GM12873 (cell line): ENCODE data around the gene CDH3.

Experiments used
- TF ChIP-seq, protein P1 (sequence below): IDR thresholded peaks from 2 replicates; pipeline ENCODE4 v1.5.1; 2012; ENCODE audit warnings: low read depth, mild to moderate bottlenecking, moderate library complexity, low read length, control low read depth; ENCODE audit not compliant: insufficient read depth; ENCODE audit errors: missing control alignments

Gene CDH3

DNA sequence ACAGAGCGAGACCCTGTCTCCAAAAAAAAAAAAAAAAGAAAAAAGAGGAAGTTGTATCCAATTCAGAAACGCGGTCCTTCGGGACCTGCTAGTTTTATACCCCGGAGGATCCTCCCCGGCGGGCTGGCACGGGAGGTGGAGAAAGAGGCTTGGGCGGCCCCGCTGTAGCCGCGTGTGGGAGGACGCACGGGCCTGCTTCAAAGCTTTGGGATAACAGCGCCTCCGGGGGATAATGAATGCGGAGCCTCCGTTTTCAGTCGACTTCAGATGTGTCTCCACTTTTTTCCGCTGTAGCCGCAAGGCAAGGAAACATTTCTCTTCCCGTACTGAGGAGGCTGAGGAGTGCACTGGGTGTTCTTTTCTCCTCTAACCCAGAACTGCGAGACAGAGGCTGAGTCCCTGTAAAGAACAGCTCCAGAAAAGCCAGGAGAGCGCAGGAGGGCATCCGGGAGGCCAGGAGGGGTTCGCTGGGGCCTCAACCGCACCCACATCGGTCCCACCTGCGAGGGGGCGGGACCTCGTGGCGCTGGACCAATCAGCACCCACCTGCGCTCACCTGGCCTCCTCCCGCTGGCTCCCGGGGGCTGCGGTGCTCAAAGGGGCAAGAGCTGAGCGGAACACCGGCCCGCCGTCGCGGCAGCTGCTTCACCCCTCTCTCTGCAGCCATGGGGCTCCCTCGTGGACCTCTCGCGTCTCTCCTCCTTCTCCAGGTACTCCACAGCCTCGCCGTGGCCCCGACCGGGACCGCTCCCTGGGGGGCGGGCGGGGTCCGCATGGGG, at the start of gene CDH3:
TSS of gene CDH3 (plus strand) at position 596 of the 779 bp plus-strand sequence. CDS start at position 666, 70 bp downstream.
- TF ChIP-seq, protein P1, sequence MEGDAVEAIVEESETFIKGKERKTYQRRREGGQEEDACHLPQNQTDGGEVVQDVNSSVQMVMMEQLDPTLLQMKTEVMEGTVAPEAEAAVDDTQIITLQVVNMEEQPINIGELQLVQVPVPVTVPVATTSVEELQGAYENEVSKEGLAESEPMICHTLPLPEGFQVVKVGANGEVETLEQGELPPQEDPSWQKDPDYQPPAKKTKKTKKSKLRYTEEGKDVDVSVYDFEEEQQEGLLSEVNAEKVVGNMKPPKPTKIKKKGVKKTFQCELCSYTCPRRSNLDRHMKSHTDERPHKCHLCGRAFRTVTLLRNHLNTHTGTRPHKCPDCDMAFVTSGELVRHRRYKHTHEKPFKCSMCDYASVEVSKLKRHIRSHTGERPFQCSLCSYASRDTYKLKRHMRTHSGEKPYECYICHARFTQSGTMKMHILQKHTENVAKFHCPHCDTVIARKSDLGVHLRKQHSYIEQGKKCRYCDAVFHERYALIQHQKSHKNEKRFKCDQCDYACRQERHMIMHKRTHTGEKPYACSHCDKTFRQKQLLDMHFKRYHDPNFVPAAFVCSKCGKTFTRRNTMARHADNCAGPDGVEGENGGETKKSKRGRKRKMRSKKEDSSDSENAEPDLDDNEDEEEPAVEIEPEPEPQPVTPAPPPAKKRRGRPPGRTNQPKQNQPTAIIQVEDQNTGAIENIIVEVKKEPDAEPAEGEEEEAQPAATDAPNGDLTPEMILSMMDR = no peak

DNA sequence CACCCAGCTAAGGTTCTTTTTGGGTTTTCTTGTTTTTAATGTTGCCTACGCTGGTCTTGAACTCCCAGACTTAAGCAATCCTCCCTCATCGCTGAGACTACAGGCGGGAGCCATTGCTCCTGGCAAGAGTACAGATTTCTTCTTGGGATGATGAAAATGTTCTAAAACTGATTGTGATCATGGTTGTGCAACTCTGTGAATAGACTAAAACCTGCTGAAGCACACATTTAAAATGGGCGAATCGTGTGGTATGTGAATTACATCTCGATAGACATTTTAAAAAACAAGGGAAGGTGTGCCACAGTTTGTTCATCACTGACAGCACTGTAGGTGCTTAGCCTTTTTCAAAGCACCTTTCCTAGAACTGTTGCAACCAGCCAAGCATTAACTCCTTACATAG, 48.8 kb upstream of the CDH3 start:
- TF ChIP-seq, protein P1 = no peak

DNA sequence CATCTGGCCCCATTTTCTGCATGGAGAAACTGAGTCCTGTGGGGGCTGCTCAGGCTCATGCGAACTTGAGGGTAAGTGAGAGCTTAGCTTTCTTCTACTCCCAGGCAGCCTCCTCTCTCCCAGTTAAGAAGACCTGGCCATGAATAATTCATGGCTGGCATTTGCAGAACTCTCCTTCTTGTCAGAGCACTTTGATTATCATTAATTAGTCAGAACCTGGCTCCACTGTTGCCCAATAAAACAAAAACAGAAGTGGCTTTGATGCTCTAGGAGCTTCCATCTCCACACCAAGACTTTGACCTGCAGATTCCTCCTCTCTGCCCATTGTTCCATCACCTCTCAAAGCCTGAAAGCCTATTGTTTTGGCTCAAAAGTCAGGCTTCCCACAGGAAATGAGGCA, 45.5 kb upstream of the CDH3 start:
- TF ChIP-seq, protein P1 = no peak

DNA sequence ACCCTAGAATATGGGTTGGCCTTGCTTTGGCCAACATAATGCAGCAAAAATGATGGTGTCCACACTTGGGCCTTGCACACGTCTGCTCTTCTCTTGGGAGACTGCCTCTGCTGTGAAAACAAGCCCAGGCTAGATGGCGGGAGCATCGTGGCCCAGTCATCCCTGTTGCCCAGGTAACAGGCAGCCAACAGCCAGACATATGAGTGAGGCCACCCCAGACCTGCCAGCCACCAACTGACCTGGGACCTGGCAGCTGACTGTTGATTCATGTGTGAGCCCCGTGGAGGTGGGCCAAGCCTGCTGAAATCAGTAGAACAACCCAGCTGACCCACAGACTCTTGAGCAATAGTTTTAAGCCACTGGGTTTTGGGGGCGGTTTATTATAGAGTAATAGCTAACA, 39.4 kb upstream of the CDH3 start:
- TF ChIP-seq, protein P1 = no peak

DNA sequence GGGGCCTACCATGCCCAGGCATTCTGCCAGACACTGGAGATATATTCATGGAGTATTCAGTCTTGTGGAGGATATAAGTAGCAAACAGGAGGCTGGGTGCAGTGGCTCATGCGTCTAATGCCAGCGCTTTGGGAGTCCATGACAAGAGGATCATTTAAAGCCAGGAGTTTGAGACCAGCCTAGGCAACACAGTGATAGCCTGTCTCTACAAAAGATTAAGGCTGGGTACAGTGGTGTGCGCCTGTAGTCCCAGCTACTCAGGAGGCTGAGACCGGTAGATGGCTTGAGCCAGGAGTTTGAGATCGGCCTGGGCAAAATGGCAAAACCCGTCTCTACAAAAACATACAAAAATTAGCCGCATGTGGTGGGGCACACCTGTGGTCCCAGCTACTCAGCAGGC, 37.7 kb upstream of the CDH3 start:
- TF ChIP-seq, protein P1 = no peak

DNA sequence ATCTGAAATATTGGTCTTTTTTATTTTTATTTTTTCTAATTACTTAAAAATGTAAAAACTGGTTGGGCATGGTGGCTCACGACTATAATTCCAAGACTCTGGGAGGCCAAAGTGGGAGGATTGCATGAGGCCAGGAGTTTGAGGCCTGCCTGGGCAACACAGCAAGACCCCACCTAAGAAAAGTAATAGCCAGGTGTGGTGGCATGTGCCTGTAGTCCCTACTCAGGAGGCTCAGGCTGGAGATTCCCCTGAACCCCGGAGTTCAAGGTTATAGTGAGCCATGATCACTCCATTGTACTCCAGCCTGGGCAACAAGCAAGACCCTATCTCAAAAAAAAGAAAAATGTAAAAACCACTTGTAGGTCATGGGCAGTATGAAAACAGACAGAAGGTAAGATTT, 36.8 kb upstream of the CDH3 start:
- TF ChIP-seq, protein P1 = no peak

DNA sequence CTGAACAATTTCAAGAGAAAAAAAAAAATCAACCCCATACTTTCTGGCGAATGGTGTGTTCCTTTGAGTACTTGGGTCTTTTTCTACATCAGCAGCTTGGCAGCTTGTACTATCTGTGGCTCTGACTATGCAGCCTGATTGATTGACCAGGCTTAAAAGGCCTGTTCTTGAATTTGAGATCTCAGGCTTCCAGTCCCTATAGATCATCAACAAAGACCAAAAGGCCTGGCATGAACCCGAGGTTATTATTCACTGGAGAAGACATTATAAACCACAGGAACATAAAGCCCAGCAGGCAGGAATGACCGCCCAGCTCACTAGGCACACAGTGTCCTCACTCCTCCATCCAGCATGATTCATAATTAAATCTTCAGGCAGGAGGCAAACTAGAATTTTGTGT, 32.1 kb upstream of the CDH3 start:
- TF ChIP-seq, protein P1 = no peak
